GM06990 (cell line): ENCODE results near the gene JAZF1.

Experiments used
- DNase-seq: peaks from one replicate; pipeline ENCODE4 v3.0.0-alpha.2; 2011; ENCODE audit not compliant: insufficient read length; ENCODE audit errors: extremely low read depth
- H3K27me3 ChIP-seq: replicated peaks from 2 replicates; pipeline ENCODE4 v1.6.0; 2011; ENCODE audit warnings: low read length; ENCODE audit not compliant: control insufficient read depth, insufficient read depth
- H3K36me3 ChIP-seq: 2 replicates; pipeline ENCODE4 v1.5.1; 2011; ENCODE audit warnings: low read length; ENCODE audit not compliant: control insufficient read depth, insufficient read depth
- H3K4me3 ChIP-seq: replicated peaks from 2 replicates; pipeline ENCODE4 v1.5.1; 2011; ENCODE audit warnings: low read depth, mild to moderate bottlenecking, control low read depth, low read length
- TF ChIP-seq, protein P1 (sequence below): IDR thresholded peaks from 2 replicates; pipeline ENCODE4 v1.5.1; 2011; ENCODE audit warnings: low read length, control low read depth, mild to moderate bottlenecking, inconsistent platforms; ENCODE audit not compliant: insufficient read depth, poor library complexity, severe bottlenecking

JAZF1 gene

GRCh38 chr7:28172958-28173357 is 7.6 kb downstream of the JAZF1 start:
- TF ChIP-seq, protein P1, sequence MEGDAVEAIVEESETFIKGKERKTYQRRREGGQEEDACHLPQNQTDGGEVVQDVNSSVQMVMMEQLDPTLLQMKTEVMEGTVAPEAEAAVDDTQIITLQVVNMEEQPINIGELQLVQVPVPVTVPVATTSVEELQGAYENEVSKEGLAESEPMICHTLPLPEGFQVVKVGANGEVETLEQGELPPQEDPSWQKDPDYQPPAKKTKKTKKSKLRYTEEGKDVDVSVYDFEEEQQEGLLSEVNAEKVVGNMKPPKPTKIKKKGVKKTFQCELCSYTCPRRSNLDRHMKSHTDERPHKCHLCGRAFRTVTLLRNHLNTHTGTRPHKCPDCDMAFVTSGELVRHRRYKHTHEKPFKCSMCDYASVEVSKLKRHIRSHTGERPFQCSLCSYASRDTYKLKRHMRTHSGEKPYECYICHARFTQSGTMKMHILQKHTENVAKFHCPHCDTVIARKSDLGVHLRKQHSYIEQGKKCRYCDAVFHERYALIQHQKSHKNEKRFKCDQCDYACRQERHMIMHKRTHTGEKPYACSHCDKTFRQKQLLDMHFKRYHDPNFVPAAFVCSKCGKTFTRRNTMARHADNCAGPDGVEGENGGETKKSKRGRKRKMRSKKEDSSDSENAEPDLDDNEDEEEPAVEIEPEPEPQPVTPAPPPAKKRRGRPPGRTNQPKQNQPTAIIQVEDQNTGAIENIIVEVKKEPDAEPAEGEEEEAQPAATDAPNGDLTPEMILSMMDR = no peak
- DNase-seq = no peak
- no peak overlapping the region for H3K4me3 ChIP-seq
- H3K36me3 ChIP-seq = no peaks in the 10 kb centered on the region
- H3K27me3 ChIP-seq = no peaks in the 10 kb centered on the region

- no peak for DNase-seq
- TF ChIP-seq, protein P1 = no peak
- Histone ChIP-seq H3K4me3 (no peak overlapping the region), H3K36me3 (no peaks in the 10 kb centered on the region), H3K27me3 (no peaks in the 10 kb centered on the region; the same call in 1 of the 2 replicates)
Observed at GRCh38 chr7:28170701-28171100, 9.9 kb downstream of the JAZF1 start.

DNA sequence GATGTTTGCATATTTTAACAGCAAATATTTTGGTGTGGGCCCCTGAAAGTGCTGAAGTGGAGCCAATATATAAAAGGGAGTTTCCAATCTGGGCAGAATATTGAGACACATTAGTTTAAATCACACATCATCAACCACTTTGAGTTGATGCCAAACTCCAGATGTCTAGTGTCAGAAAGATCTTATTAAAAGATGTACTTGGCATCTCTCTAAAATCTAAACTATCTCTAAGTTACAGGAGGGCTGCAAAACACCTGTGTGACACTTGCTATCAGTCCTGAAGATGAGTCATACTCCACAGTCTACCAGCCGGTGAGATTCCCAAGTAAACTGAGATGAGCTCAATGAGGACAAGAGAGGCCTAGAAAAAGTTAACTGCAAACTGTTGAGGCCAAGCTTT is 11.4 kb downstream of the JAZF1 start:
- TF ChIP-seq, protein P1 = no peak
- Histone ChIP-seq H3K36me3 (no peaks in the 10 kb centered on the region), H3K4me3 (no peak overlapping the region), H3K27me3 (no peaks in the 10 kb centered on the region; the same call in 1 of the 2 replicates)
- DNase-seq = no peak

DNA sequence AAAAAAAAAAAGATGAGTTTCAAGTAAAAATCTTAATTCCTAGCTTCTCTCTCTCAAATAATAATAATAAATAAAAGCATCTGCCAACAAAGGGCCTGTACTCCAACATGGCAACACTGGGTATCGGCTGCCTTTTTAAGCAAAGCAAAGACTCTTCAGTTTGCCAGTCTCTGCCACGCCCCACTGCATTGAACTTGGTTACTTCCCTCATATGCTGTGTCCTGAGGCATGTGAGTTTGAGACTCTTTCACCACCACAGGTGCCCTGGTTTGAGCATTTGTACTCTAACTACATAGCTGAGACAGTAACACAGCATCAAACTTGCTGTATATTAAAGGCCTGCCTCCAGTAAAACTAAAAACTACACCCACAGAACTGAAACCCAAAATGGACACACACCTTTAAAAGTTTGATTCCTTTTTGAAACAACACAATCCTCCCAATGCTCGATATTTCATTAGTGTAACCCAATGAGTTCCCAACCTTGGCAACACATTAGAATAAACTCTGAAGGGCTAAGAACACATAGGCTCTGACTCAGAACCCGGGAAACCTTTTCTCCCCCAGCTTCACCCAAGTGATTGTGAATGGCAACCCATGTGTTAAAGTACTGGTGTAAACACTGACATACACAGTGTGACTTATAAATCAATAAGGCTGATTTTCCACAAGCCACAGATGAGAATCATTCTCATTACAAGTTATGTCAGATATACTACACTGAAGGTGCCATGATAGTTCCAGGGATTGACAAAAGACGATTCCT is 12.0 kb downstream of the JAZF1 start:
- Histone ChIP-seq H3K27me3 (no peaks in the 10 kb centered on the region; the same call in 1 of the 2 replicates), H3K36me3 (no peaks in the 10 kb centered on the region), H3K4me3 (no peak overlapping the region)
- TF ChIP-seq, protein P1 = no peak
- DNase-seq = no peak

GRCh38 chr7:28166982-28167715 is 13.4 kb downstream of the JAZF1 start:
- Histone ChIP-seq H3K36me3 (no peaks in the 10 kb centered on the region), H3K27me3 (no peaks in the 10 kb centered on the region; the same call in 1 of the 2 replicates), H3K4me3 (no peak overlapping the region)
- no peak for DNase-seq
- TF ChIP-seq, protein P1 = no peak
